HG03066 (cell line): Measurements from ENCODE around the gene BPI.
"Not testable (repeated sequence)": the region's sequence is repeated elsewhere in the genome, so short reads cannot be mapped to it uniquely, and the experiment has no call there.

ENCODE experiments used
- ATAC-seq: cut with Tn5 transposase; IDR thresholded peaks from one replicate; pipeline ENCODE4 v1.9.1; 2021; ENCODE audit warnings: low read depth; ENCODE audit not compliant: unreplicated experiment

The BPI gene

GRCh38 chr20:38353316-38353715, 49.4 kb downstream of the BPI start:
- no peak for ATAC-seq

- no peak for ATAC-seq
Observed at GRCh38 chr20:38354227-38354626, 50.3 kb downstream of the BPI start.

- ATAC-seq = no peak
Observed at GRCh38 chr20:38355161-38356012, 51.4 kb downstream of the BPI start.

- ATAC-seq = no peak
Observed at GRCh38 chr20:38357653-38358207, 53.8 kb downstream of the BPI start.

- no peak for ATAC-seq
Observed at GRCh38 chr20:38358556-38358955, 54.6 kb downstream of the BPI start.

DNA sequence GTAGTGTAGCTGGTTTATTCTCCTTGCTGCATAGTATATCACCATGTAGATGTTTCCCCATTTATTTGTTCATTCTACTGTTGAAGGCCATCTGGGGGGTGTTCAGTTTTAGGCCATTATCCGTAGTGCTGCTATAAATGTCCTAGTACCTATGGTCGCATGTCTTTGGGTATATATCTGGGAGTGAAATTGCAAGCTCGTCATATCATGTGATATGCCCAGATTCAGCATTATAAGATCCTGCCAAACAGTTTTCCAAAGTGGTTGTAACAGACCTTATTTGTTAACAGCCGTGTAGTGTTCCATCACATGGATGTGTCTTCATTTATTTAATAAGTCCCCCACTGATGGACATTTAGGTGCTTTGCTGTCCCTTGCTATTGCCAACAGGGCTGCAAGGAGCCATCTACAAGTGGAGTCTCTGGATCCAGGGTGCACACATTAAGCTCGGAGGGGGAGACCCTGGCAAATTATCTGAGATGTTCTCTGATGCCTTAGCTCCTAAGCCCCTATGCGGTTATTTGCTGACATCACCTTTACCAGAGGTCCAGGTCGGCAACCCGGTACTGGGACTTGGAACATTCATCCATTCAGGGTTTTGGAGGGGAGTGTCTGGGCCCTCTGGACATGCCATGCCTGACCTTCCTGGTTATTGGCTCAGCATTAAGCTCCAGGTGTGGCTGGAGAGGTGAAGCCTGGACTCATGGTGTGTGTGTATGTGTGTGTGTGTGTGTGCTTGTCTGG, 59.2 kb downstream of the BPI start:
- no peak for ATAC-seq

GRCh38 chr20:38369389-38369788, 65.4 kb downstream of the BPI start:
- ATAC-seq = no peak

- no peak for ATAC-seq
Observed at GRCh38 chr20:38372806-38373205, 68.8 kb downstream of the BPI start.

DNA sequence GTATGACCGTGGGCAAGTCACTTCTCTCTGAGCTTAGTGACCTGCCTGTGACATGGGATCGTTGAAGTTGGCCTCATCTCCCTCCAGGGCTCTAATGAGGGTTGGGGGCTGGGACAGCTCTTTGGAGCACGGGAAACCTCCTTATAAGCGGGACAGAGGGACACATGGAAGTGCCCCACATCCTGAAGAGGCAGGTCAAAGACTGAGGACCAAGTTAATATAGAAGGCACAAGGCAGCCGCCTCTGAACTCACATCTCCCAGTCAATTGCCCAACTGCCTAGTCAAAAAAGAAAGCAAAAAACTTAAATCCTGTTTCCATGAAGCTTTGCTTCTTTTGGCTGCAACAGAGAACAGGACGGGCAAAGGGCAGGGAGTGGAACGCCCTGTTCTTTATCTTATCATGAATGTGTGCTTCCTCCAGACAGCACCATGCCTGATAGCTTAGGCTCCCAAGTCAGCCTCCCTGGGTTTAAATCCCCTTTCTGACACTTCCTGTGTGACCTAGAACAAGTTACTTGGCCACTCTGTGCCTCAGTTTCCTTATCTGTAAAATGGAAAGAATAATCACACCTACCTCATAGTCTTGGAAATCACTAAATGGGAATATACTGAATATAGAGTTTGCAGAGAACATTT, 69.4 kb downstream of the BPI start:
- no peak for ATAC-seq

DNA sequence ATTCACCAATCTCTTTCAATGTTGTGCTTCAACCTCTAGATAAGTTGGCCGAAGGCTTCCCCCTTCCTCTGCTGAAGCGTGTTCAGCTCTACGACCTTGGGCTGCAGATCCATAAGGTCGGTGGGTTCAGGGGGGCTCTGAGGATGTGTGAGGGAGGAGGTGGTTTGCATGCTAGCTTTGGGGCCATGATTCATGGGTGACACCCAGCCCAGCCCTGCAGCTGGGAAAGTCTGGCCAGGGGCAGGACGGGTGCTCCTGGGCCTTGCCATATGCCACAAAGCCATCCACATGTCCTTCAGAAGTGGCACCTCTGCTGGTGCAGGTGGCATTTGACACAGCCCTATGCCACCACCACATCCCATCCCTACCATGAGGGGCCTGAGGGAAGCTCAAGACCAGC, 69.9 kb downstream of the BPI start:
- ATAC-seq = no peak

- ATAC-seq = no peak
Observed at GRCh38 chr20:38377039-38377685, 73.2 kb downstream of the BPI start.

DNA sequence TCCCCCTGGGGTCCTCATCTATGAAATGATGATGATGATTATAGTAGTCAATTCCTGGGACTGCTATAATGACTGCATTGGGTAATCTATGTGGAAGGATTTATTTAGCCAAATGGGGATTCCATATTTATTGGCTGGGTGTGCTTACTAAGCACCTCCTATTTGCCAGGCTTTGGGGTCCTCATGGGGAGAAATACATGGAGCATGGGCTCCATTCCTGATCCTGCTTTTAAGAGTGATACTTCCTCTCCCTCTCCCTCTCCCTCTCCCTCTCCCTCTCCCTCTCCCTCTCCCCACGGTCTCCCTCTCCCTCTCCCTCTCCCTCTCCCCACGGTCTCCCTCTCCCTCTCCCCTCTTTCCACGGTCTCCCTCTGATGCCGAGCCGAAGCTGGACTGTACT, 73.9 kb downstream of the BPI start:
- not testable (repeated sequence) for ATAC-seq

DNA sequence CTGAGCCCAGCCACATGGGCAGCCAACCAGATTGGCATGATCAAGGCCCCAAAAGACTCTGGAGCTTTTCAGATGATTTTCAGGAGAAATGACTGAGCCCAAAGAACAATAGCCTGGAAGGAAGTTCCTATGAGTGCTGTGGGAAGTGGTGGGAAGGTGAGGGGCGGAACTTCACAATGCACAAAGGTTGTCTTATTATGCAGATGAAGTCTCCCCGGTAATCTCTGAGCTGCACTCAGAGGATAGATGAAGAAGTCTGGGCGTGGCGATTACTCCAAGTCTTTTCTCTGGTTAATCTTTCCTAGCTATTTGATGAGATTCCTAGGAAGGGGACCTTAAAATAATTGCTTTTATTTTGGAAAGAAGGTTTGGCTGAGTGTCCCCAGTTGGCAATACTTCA, 79.2 kb downstream of the BPI start:
- ATAC-seq = no peak

- no peak for ATAC-seq
Observed at GRCh38 chr20:38386004-38386403, 82.0 kb downstream of the BPI start.

GRCh38 chr20:38386851-38387250, 82.9 kb downstream of the BPI start:
- no peak for ATAC-seq
